ENCODE data around the gene CTSW. TPM values are rescaled to one million over a fixed set of nuclear protein-coding genes. Genes with fewer than 3 reads are reported as not detected.

The CTSW gene
- total RNA-seq, 1 donor from 2014 or later = 17.2 TPM

- peak; percentile 60 for DNase-seq
- TF ChIP-seq, protein P1, sequence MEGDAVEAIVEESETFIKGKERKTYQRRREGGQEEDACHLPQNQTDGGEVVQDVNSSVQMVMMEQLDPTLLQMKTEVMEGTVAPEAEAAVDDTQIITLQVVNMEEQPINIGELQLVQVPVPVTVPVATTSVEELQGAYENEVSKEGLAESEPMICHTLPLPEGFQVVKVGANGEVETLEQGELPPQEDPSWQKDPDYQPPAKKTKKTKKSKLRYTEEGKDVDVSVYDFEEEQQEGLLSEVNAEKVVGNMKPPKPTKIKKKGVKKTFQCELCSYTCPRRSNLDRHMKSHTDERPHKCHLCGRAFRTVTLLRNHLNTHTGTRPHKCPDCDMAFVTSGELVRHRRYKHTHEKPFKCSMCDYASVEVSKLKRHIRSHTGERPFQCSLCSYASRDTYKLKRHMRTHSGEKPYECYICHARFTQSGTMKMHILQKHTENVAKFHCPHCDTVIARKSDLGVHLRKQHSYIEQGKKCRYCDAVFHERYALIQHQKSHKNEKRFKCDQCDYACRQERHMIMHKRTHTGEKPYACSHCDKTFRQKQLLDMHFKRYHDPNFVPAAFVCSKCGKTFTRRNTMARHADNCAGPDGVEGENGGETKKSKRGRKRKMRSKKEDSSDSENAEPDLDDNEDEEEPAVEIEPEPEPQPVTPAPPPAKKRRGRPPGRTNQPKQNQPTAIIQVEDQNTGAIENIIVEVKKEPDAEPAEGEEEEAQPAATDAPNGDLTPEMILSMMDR (IDR thresholded peaks at IDR 0.05) = no peak
These were observed 29.2 kb upstream of the CTSW start for GRCh38 chr11:65850217-65851082.

GRCh38 chr11:65851083-65851579 is 28.5 kb upstream of the CTSW start:
- Histone ChIP-seq H3K36me3 (peaks cover 47% of the 10 kb centered on the region), H3K4me1 (peaks cover 4% of the 10 kb centered on the region), H3K27ac (no peak overlapping the region), H3K9me3 (no peaks in the 10 kb centered on the region), H3K27me3 (no peaks in the 10 kb centered on the region), H3K4me3 (no peak overlapping the region)
- ATAC-seq = peak; percentile 34
- intact Hi-C loops (cut with DNase I) = no loop called here
- TF ChIP-seq, protein P1 (IDR thresholded peaks at IDR 0.05) = peak; percentile 37
- DNase-seq = no peak

More at GRCh38 chr11:65850217-65851082, 29.2 kb upstream of the CTSW start:
- Histone ChIP-seq H3K9me3 (no peaks in the 10 kb centered on the region), H3K27ac (no peak overlapping the region), H3K4me3 (no peak overlapping the region), H3K4me1 (no peaks in the 10 kb centered on the region), H3K27me3 (no peaks in the 10 kb centered on the region), H3K36me3 (peaks cover 40% of the 10 kb centered on the region)
- ATAC-seq = no peak
- intact Hi-C loops (cut with DNase I) = no loop called here

- peaks cover 8% of the 10 kb centered on the region for H3K4me1 ChIP-seq
- no peak for ATAC-seq
- TF ChIP-seq, protein P1 (IDR thresholded peaks at IDR 0.05) = no peak
- no peaks in the 10 kb centered on the region for H3K27me3 ChIP-seq
- intact Hi-C loops (cut with DNase I) = no loop called here
- H3K36me3 ChIP-seq = peaks cover 48% of the 10 kb centered on the region
- no peak overlapping the region for H3K27ac ChIP-seq
- peak; percentile 57 for DNase-seq
- no peak overlapping the region for H3K4me3 ChIP-seq
- H3K9me3 ChIP-seq = no peaks in the 10 kb centered on the region
These were observed 27.7 kb upstream of the CTSW start for GRCh38 chr11:65851811-65852507.

GRCh38 chr11:65852508-65853245 is 27.0 kb upstream of the CTSW start:
- Histone ChIP-seq H3K36me3 (peaks cover 48% of the 10 kb centered on the region), H3K27me3 (no peaks in the 10 kb centered on the region), H3K27ac (no peak overlapping the region), H3K4me3 (no peak overlapping the region), H3K9me3 (no peaks in the 10 kb centered on the region), H3K4me1 (peaks cover 8% of the 10 kb centered on the region)
- intact Hi-C loops (cut with DNase I) = no loop called here
- ATAC-seq (no peak), DNase-seq (peak; percentile 58)
- TF ChIP-seq, protein P1 (IDR thresholded peaks at IDR 0.05) = no peak

DNA sequence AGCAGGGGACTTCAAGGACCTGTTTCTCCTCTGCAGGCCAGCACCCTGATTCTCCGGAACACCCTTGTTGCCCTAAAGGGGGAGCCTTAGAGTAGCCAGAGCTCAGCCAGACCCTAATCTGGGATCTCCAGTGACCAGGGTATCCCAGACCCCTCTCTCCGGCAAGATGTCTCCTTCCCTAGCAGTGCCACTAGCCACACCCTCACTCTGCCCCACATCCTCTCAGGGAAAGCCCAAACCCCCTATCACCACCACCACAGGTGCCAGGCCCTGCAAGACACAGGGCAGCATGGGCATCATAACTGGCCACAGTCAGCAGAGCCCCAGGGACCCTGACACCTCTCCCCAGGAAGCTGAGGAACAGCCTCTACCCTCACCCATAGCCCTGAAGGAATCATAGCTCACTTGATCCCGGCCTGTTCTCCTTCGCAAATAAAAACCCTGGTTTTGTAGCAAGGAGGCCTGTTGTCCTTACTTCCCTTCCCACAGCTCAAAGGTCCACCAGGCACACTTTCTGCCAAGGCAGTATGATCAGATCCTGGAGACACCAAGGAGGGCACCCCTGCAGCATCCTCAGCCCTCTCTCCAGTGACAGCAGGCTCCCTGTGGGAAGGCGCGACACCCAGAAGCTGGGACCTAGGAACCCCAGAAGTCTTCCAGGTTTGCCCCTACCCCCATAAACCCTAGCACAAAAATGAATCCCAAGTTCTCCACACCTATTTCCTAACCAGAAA is 26.2 kb upstream of the CTSW start:
- Histone ChIP-seq H3K9me3 (no peaks in the 10 kb centered on the region), H3K4me1 (peaks cover 8% of the 10 kb centered on the region), H3K27me3 (no peaks in the 10 kb centered on the region), H3K4me3 (no peak overlapping the region), H3K27ac (no peak overlapping the region), H3K36me3 (peaks cover 48% of the 10 kb centered on the region)
- intact Hi-C loops (cut with DNase I) = no loop called here
- TF ChIP-seq, protein P1 (IDR thresholded peaks at IDR 0.05) = no peak
- DNase-seq (peak; percentile 34), ATAC-seq (no peak)

Measured in upper lobe of right lung (tissue), 1 donor.